GM06990 (cell line): Measurements from ENCODE around the gene RIC3.
"Not testable (repeated sequence)": the region's sequence is repeated elsewhere in the genome, so short reads cannot be mapped to it uniquely, and the experiment has no call there.

Experiments
- DNase-seq: peaks from one replicate; pipeline ENCODE4 v3.0.0-alpha.2; 2011; ENCODE audit not compliant: insufficient read length; ENCODE audit errors: extremely low read depth
- H3K27me3 ChIP-seq: replicated peaks from 2 replicates; pipeline ENCODE4 v1.6.0; 2011; ENCODE audit warnings: low read length; ENCODE audit not compliant: control insufficient read depth, insufficient read depth
- H3K36me3 ChIP-seq: 2 replicates; pipeline ENCODE4 v1.5.1; 2011; ENCODE audit warnings: low read length; ENCODE audit not compliant: control insufficient read depth, insufficient read depth
- H3K4me3 ChIP-seq: replicated peaks from 2 replicates; pipeline ENCODE4 v1.5.1; 2011; ENCODE audit warnings: low read depth, mild to moderate bottlenecking, control low read depth, low read length
- TF ChIP-seq, protein P1 (sequence below): IDR thresholded peaks from 2 replicates; pipeline ENCODE4 v1.5.1; 2011; ENCODE audit warnings: low read length, control low read depth, mild to moderate bottlenecking, inconsistent platforms; ENCODE audit not compliant: insufficient read depth, poor library complexity, severe bottlenecking

Gene RIC3

DNA sequence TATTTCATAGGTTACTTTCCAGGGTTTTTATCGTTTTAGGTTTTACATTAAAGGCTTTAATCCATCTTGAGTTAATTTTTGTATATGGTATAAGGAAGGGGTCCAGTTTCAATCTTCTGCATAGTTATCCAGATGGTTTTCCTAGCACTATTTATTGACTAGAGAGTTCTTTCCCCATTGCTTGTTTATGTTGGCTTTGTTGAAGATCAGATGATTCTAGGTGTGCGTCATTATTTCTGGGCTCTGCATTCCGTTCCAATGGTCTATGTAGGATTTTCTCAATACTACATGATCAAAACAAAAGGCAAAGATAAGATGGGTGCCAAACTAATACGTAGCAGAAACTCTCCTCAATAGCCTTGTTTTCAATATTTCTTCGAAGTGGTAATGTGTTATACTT, 14.3 kb upstream of the RIC3 start:
- H3K4me3 ChIP-seq: no peak overlapping the region
- H3K36me3 ChIP-seq: no peaks in the 10 kb centered on the region
- DNase-seq: no peak
- no peaks in the 10 kb centered on the region for H3K27me3 ChIP-seq
- TF ChIP-seq, protein P1, sequence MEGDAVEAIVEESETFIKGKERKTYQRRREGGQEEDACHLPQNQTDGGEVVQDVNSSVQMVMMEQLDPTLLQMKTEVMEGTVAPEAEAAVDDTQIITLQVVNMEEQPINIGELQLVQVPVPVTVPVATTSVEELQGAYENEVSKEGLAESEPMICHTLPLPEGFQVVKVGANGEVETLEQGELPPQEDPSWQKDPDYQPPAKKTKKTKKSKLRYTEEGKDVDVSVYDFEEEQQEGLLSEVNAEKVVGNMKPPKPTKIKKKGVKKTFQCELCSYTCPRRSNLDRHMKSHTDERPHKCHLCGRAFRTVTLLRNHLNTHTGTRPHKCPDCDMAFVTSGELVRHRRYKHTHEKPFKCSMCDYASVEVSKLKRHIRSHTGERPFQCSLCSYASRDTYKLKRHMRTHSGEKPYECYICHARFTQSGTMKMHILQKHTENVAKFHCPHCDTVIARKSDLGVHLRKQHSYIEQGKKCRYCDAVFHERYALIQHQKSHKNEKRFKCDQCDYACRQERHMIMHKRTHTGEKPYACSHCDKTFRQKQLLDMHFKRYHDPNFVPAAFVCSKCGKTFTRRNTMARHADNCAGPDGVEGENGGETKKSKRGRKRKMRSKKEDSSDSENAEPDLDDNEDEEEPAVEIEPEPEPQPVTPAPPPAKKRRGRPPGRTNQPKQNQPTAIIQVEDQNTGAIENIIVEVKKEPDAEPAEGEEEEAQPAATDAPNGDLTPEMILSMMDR: no peak

DNA sequence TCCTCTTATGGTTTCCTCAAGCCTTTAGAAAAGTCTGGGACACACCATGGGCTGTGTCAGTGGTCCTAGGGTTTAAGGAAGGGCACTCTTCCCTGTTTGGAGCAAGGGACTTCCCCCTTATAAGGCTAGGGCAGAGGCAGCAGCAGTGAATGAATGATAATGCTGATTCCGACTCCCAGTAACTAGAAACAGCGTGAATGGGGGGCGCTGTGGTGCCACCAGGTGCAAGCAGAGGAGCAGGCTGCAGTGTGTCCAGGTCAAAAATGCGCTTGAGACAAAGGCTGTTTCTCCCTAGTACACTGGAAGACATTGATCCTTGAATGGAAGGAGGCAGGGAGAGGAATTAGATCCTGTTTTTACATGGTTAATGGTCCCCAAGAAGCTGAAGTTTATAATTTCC, 11.6 kb upstream of the RIC3 start:
- TF ChIP-seq, protein P1: no peak

DNA sequence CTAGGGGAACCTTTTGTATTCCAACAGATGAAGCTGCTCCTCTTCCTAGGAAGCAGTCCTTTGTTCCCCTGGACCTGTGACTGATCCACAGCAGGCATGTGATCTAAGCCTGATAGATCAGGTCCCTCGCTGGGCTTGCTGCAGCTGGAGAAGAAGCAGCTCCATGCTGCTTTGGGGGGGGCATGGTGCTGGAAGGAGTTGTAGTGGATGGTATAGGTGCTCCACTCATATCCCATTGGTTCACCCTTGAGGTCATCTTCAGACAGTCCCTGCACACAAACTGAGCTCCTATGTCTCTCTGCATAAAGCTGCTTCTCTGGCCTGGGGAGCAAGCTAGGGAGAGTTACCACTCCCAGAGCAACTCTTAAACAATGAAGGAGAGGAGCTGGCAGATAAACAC, 9.5 kb upstream of the RIC3 start:
- DNase-seq: no peak
- Histone ChIP-seq H3K27me3 (no peaks in the 10 kb centered on the region; the same call in 1 of the 2 replicates), H3K4me3 (no peak overlapping the region), H3K36me3 (no peaks in the 10 kb centered on the region)
- TF ChIP-seq, protein P1: no peak

More for the DNA sequence above, 11.6 kb upstream of the RIC3 start:
- no peak for DNase-seq
- Histone ChIP-seq H3K27me3 (no peaks in the 10 kb centered on the region; the same call in 1 of the 2 replicates), H3K4me3 (no peak overlapping the region), H3K36me3 (no peaks in the 10 kb centered on the region)

DNA sequence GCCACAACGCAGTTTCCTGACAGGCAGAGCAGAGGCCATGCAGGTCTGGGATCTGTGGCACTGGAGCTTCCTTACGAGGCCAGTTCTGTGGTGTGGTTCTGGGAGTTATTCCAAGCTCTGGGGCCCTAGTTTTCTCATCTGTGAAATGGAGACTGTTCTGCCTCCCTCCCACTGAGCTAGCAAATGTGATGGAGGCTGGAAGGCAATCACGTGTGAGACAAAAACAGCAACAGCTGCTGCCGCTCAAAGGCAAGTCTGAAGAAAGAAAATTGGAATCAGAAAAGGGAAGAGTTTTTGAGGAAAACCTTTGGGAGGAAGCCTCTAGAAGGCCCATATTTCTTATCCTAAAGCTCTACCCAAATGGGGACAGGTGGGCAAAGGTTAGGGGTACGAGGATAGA, 8.3 kb upstream of the RIC3 start:
- no peaks in the 10 kb centered on the region; the same call in 1 of the 2 replicates for H3K27me3 ChIP-seq
- TF ChIP-seq, protein P1: no peak
- H3K4me3 ChIP-seq: no peak overlapping the region
- H3K36me3 ChIP-seq: no peaks in the 10 kb centered on the region
- DNase-seq: no peak

DNA sequence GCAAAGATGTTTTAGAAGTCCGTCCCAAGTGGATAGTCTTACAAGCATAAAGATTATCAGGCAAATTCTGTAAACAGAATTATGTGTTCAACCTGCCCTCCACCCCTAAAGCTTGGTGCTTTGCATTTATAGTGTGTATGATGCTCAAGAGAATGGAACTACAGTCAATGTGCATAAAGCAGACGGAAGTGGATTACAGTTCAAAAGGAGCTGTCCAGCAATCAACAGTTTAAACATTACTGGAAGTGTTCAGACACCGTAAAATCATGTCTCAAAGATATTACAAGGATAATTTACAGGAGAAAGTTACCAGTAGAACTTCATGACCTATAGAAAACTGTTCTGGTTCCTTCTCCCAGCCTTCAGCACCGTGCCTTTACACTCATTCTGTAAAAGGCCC, 1.0 kb downstream of the RIC3 start:
- H3K36me3 ChIP-seq: no peaks in the 10 kb centered on the region
- DNase-seq: no peak
- peak overlapping the region; percentile 73 for H3K4me3 ChIP-seq
- TF ChIP-seq, protein P1: no peak
- H3K27me3 ChIP-seq: no peaks in the 10 kb centered on the region

DNA sequence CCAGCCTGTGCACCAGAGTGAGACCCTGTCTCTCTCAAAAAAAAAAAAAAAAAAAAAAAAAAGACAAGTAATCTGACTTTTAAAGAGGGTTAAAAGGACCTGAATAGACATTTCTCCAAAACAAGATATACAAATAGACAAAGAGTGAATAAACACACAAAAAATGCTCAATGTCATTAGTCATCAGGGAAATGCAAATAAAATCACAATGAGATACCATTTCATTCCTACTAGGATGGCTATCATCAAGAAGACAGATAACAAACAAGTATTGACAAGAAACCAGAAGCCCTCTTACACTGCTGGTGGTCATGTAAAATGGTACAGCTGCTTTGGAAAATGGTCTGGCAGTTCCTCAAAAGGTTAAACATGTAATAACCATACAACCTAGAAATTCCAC, 4.1 kb downstream of the RIC3 start:
- H3K36me3 ChIP-seq: no peaks in the 10 kb centered on the region
- TF ChIP-seq, protein P1: no peak
- H3K27me3 ChIP-seq: no peaks in the 10 kb centered on the region
- no peak overlapping the region for H3K4me3 ChIP-seq
- no peak for DNase-seq

DNA sequence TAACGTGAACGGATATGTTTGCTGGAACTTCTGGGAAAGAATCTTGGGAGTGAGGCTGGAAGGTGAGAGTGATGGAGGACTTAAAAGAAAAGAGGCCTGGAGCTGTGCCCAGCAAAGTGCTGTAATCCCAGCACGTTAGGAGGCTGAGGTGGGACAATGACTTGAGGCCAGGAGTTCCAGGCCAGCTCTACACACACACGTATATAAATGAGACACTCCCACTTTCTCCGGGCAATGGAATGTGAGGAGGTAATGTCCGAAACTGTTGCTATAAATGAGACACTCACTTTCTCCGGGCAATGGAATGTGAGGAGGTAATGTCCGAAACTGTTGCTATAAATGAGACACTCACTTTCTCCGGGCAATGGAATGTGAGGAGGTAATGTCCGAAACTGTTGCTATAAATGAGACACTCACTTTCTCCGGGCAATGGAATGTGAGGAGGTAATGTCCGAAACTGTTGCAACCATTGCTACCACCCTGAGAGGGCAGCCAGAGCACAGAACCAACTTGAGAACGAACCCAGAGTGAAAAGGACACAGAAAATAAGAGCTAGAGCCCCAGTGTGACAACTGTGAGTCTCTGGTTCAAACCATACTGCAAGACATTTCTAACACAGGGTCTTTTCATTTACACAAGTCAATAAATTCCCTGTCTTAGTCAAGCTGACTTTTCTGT, 7.1 kb downstream of the RIC3 start:
- H3K4me3 ChIP-seq, DNase-seq, H3K36me3 ChIP-seq, H3K27me3 ChIP-seq: not testable (repeated sequence)
